ENCODE results near the gene KIAA0930.

DNA sequence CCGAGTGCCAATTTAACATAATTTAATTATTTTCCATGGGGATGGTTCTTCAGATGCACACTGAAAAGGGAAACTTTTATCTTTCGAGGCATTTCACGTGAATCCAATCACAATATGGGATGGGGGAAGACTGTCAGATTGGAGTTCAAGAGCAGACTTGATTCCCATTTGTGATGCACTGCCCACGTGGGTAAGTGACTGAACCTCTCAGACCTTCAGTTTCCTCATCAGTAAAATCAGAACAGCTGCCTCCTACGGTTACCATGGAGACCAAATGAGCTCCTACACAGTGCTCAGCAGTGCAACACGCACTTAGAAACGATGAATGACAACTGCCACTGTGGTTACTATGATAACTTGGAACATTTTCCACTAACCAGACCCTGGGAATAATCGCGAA is 21.7 kb downstream of the KIAA0930 start:
- TF ChIP-seq POLR2AphosphoS5 (IDR thresholded peaks at IDR 0.05; ENCODE audit: low read depth, low read length) (no peak), TAF1 (IDR thresholded peaks at IDR 0.05; ENCODE audit: borderline replicate concordance, insufficient read depth, low read length) (no peak), FOXP2 (optimal IDR thresholded peaks at IDR 0.05; ENCODE audit: borderline replicate concordance, extremely low read depth, extremely low read length, insufficient read depth) (no peak), SIN3A (IDR thresholded peaks at IDR 0.05; ENCODE audit: borderline replicate concordance, insufficient read depth, low read length) (no peak)
- TF ChIP-seq, protein P1, sequence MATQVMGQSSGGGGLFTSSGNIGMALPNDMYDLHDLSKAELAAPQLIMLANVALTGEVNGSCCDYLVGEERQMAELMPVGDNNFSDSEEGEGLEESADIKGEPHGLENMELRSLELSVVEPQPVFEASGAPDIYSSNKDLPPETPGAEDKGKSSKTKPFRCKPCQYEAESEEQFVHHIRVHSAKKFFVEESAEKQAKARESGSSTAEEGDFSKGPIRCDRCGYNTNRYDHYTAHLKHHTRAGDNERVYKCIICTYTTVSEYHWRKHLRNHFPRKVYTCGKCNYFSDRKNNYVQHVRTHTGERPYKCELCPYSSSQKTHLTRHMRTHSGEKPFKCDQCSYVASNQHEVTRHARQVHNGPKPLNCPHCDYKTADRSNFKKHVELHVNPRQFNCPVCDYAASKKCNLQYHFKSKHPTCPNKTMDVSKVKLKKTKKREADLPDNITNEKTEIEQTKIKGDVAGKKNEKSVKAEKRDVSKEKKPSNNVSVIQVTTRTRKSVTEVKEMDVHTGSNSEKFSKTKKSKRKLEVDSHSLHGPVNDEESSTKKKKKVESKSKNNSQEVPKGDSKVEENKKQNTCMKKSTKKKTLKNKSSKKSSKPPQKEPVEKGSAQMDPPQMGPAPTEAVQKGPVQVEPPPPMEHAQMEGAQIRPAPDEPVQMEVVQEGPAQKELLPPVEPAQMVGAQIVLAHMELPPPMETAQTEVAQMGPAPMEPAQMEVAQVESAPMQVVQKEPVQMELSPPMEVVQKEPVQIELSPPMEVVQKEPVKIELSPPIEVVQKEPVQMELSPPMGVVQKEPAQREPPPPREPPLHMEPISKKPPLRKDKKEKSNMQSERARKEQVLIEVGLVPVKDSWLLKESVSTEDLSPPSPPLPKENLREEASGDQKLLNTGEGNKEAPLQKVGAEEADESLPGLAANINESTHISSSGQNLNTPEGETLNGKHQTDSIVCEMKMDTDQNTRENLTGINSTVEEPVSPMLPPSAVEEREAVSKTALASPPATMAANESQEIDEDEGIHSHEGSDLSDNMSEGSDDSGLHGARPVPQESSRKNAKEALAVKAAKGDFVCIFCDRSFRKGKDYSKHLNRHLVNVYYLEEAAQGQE (IDR thresholded peaks at IDR 0.05; ENCODE audit: insufficient read depth in 1 of 2, low read depth in 2 of 2, low read length in 2 of 2): no peak
